Neuronal stem cell (in vitro differentiated cells): ENCODE results near the gene CKLF.

ENCODE experiments used
- DNase-seq: peaks from one replicate; pipeline ENCODE4 v3.0.0-alpha.2; 2013; ENCODE audit warnings: low spot score
- H2AFZ ChIP-seq: one replicate; pipeline ENCODE4 v1.6.1; 2013; ENCODE audit warnings: mild to moderate bottlenecking, low read length, inconsistent platforms
- H2AK5ac ChIP-seq: 2 replicates; pipeline ENCODE4 v1.6.1; 2013; ENCODE audit warnings: low read depth, mild to moderate bottlenecking, inconsistent platforms, low read length, moderate library complexity, mixed read lengths
- H2BK120ac ChIP-seq: 2 replicates; pipeline ENCODE4 v1.6.1; 2013; ENCODE audit warnings: low read depth, mild to moderate bottlenecking, inconsistent platforms, low read length, moderate library complexity, mixed read lengths
- H2BK12ac ChIP-seq: one replicate; pipeline ENCODE4 v1.6.1; 2013; ENCODE audit warnings: low read length, inconsistent platforms
- H2BK15ac ChIP-seq: 2 replicates; pipeline ENCODE4 v1.6.1; 2013; ENCODE audit warnings: mild to moderate bottlenecking, low read length, inconsistent platforms, mixed read lengths
- H2BK5ac ChIP-seq: one replicate; pipeline ENCODE4 v1.6.1; 2013; ENCODE audit warnings: inconsistent platforms, mild to moderate bottlenecking, low read length, moderate library complexity
- H3K14ac ChIP-seq: one replicate; pipeline ENCODE4 v1.6.1; 2013; ENCODE audit warnings: low read length, inconsistent platforms
- H3K18ac ChIP-seq: 2 replicates; pipeline ENCODE4 v1.6.1; 2013; ENCODE audit warnings: low read length, inconsistent platforms
- H3K23ac ChIP-seq: 2 replicates; pipeline ENCODE4 v1.6.1; 2013; ENCODE audit warnings: low read depth, mild to moderate bottlenecking, mixed read lengths, low read length, inconsistent platforms; ENCODE audit not compliant: poor library complexity
- H3K27ac ChIP-seq: replicated peaks from 3 replicates; pipeline ENCODE4 v1.5.1; 2013; ENCODE audit warnings: low read length, inconsistent platforms
- H3K27me3 ChIP-seq, 3 experiments: 2 replicates each; pipeline ENCODE4 v1.6.1; 2013; ENCODE audit warnings: low read length in 3 of 3, mild to moderate bottlenecking in 2 of 3, inconsistent platforms in 1 of 3, low read depth in 1 of 3, mixed read lengths in 1 of 3, moderate library complexity in 1 of 3; ENCODE audit not compliant: control insufficient read depth in 3 of 3, insufficient read depth in 3 of 3
- H3K36me3 ChIP-seq, 2 donors: replicated peaks in 1 of 2; 2 replicates each; pipeline ENCODE4 v1.6.1; 2013; ENCODE audit warnings: low read length in 2 of 2; ENCODE audit not compliant: control insufficient read depth in 2 of 2, insufficient read depth in 2 of 2
- H3K4ac ChIP-seq: 2 replicates; pipeline ENCODE4 v1.6.1; 2013; ENCODE audit warnings: inconsistent platforms, mild to moderate bottlenecking, low read length, moderate library complexity
- H3K4me1 ChIP-seq, 2 donors: 1 replicate in 1 of 2; 2 replicates in 1 of 2; pipeline ENCODE4 v1.6.1; 2013; ENCODE audit warnings: low read length in 2 of 2, low read depth in 1 of 2; ENCODE audit not compliant: control insufficient read depth in 2 of 2, insufficient read depth in 1 of 2
- H3K4me2 ChIP-seq: one replicate; pipeline ENCODE4 v1.6.1; 2013; ENCODE audit warnings: mild to moderate bottlenecking, low read length, inconsistent platforms; ENCODE audit not compliant: insufficient read depth, poor library complexity, severe bottlenecking
- H3K4me3 ChIP-seq, 2 donors: 2 replicates each; pipeline ENCODE4 v1.5.1; 2013; ENCODE audit warnings: low read length in 2 of 2, mild to moderate bottlenecking in 2 of 2, inconsistent platforms in 1 of 2, moderate library complexity in 1 of 2
- H3K79me1 ChIP-seq: one replicate; pipeline ENCODE4 v1.6.1; 2013; ENCODE audit warnings: low read depth, mild to moderate bottlenecking, inconsistent platforms, low read length, moderate library complexity
- H3K9ac ChIP-seq: one replicate; pipeline ENCODE4 v1.6.1; 2013; ENCODE audit warnings: mild to moderate bottlenecking, low read depth, low read length, inconsistent platforms; ENCODE audit not compliant: poor library complexity
- H3K9me3 ChIP-seq, 2 donors: replicated peaks in 1 of 2; 2 replicates each; pipeline versions ENCODE3 to v1.6.1; 2013; ENCODE audit warnings: low read length in 2 of 2, mild to moderate bottlenecking in 2 of 2, inconsistent platforms in 1 of 2, low read depth in 1 of 2, mixed read lengths in 1 of 2, moderate library complexity in 1 of 2; ENCODE audit not compliant: control insufficient read depth in 2 of 2, insufficient read depth in 1 of 2
- H4K8ac ChIP-seq: one replicate; pipeline ENCODE4 v1.6.1; 2013; ENCODE audit warnings: low read depth, mild to moderate bottlenecking, inconsistent platforms, low read length, moderate library complexity
- H4K91ac ChIP-seq: one replicate; pipeline ENCODE4 v1.6.1; 2013; ENCODE audit warnings: low read length, low read depth, mild to moderate bottlenecking, inconsistent platforms; ENCODE audit not compliant: poor library complexity
- WGBS, 2 donors: extraction: QIAGEN DNeasy Blood & Tissue Kit; methylation state at CpG; one replicate each; pipeline ENCODE4 v1.1.7; 2013; ENCODE audit warnings: missing lambda C conversion rate in 2 of 2, mixed read lengths in 1 of 2; ENCODE audit not compliant: insufficient read length in 2 of 2, insufficient replicate concordance in 1 of 2; ENCODE audit errors: extremely low coverage in 2 of 2; 5-methylcytosine and 5-hydroxymethylcytosine counted together

The CKLF gene

DNA sequence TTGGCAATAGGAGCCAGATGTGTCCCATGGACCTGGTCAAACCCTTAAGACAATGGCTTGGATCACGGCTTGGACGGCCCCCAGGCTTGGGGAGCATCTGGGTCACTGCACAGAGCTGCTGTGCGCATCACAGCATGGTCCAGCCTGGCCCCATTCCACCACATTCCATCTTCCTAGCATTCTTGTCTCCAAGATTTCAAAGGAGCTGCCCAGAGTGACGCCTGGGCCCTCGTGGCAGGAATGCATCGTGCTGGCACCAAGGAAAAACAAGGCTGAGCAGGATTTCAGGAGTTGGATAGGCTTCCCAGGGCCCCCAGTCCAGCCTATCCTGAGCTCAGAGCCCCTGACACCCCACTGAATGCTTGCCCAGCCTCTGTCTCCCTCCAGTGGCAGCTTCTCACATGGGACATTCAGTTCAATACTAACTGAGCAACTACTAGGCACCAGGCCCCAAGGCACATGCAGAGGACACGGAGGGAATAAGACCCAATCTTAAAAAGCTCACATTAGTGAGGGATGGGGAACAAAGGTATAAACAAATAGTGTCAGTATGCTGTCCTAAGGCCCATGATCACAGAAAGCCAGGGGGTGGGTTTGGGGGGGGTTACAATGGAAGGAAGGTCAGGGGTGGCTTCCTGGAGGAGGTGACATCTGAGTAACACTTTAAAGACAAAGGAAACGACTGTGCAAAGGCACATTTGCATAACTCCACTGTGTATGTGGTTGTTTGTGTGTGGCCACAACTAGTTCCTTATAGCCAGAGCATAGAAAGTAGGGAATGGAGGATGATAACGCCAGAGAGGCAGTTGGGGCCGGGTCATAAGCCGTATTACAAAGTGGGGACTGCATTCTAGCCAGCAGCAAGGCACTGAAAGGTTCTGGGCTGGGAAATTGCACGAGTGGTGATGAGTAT is 36.5 kb upstream of the CKLF start:
- no peak overlapping the region for H4K91ac ChIP-seq
- peak overlapping the region; percentile 35 for H2BK120ac ChIP-seq
- no peak overlapping the region for H3K4me3 ChIP-seq
- H3K18ac ChIP-seq: peak overlapping the region; percentile 67
- no peak for DNase-seq
- no peak overlapping the region for H4K8ac ChIP-seq
- H2BK15ac ChIP-seq: peak overlapping the region; percentile 32
- no peak overlapping the region for H3K9ac ChIP-seq
- no peak overlapping the region for H3K4me2 ChIP-seq
- H3K79me1 ChIP-seq: no peaks in the 10 kb centered on the region
- WGBS, 2 donors: no CpG with 5 or more reads among the region's 12 CpGs
- H2BK12ac ChIP-seq: no peak overlapping the region
- H3K27me3 ChIP-seq: no peaks in the 10 kb centered on the region
- H3K9me3 ChIP-seq: no peaks in the 10 kb centered on the region
- H3K23ac ChIP-seq: peak overlapping the region; percentile 21
- no peak overlapping the region for H2AFZ ChIP-seq
- H3K36me3 ChIP-seq: peaks cover 0 to 26% of the 10 kb centered on the region in 2 donors
- peaks cover 27 to 33% of the 10 kb centered on the region in 2 donors for H3K4me1 ChIP-seq
- H3K14ac ChIP-seq: peak overlapping the region; percentile 9
- H3K4ac ChIP-seq: peak overlapping the region; percentile 31
- H3K27ac ChIP-seq: no peak overlapping the region
- peak overlapping the region; percentile 38 for H2AK5ac ChIP-seq
- peak overlapping the region; percentile 67 for H2BK5ac ChIP-seq

GRCh38 chr16:66516509-66516807 is 35.9 kb upstream of the CKLF start:
- WGBS, 2 donors: no CpG with 5 or more reads among the region's 8 CpGs
- no peak overlapping the region for H3K4me3 ChIP-seq
- peak overlapping the region; percentile 59 for H3K18ac ChIP-seq
- H3K23ac ChIP-seq: no peak overlapping the region
- peak overlapping the region; percentile 67 for H2BK5ac ChIP-seq
- no peak overlapping the region for H4K91ac ChIP-seq
- peak overlapping the region; percentile 32 for H2BK15ac ChIP-seq
- H3K4me1 ChIP-seq: peaks cover 23 to 32% of the 10 kb centered on the region in 2 donors
- H4K8ac ChIP-seq: no peak overlapping the region
- no peak overlapping the region for H3K27ac ChIP-seq
- no peak overlapping the region for H2BK12ac ChIP-seq
- H3K4me2 ChIP-seq: no peak overlapping the region
- peaks cover 0 to 21% of the 10 kb centered on the region in 2 donors for H3K36me3 ChIP-seq
- H3K27me3 ChIP-seq: no peaks in the 10 kb centered on the region
- H3K79me1 ChIP-seq: no peaks in the 10 kb centered on the region
- peak overlapping the region; percentile 76 for H2AK5ac ChIP-seq
- no peak overlapping the region for H3K9ac ChIP-seq
- no peak overlapping the region for H2BK120ac ChIP-seq
- no peaks in the 10 kb centered on the region for H3K9me3 ChIP-seq
- H2AFZ ChIP-seq: peak overlapping the region; percentile 85
- peak overlapping the region; percentile 78 for H3K14ac ChIP-seq
- H3K4ac ChIP-seq: no peak overlapping the region
- DNase-seq: no peak

DNA sequence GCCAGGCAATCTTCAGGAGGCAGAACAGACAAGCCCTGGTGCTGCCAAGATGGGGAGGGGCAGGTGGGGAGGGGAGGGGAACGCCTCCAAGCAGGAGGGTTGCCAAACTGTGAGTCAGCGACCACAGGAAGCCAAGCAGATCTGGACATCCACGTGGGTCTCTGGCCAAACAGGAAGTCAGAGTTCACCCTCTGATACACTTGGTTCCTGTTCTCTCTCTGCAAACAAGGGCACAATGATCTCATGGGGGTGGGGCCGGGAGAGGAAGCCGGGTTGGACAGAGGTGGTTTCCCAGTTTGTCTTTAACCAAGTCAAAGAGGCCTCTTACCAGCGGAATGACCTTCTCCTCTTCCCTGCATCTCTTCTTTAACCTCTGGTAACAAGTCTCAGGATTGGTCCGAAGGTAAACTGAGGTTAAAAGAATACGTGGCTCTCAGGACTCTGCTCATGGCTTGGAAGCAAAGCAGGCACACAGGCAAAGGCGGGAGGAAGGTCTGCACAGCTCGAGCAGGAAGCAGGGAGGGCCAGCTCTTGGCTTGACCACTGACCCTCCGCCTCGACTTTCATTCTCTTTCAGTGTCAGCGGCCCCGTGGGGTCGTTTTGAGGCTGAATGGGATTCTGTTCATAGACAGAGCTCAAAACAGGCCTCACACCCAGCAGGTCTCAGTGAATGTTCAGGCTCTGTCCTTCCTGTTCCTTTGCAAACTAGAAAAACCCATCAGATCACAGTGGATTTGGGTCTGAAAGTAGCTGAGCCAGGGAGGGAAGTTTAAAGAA is 35.4 kb upstream of the CKLF start:
- peaks cover 0 to 20% of the 10 kb centered on the region in 2 donors for H3K36me3 ChIP-seq
- peak overlapping the region; percentile 78 for H3K14ac ChIP-seq
- no peaks in the 10 kb centered on the region for H3K9me3 ChIP-seq
- H2AFZ ChIP-seq: peak overlapping the region; percentile 85
- peak overlapping the region; percentile 67 for H2BK5ac ChIP-seq
- WGBS, 2 donors: no CpG with 5 or more reads among the region's 15 CpGs
- H3K79me1 ChIP-seq: no peaks in the 10 kb centered on the region
- no peak for DNase-seq
- H4K8ac ChIP-seq: no peak overlapping the region
- no peak overlapping the region for H3K4me2 ChIP-seq
- no peak overlapping the region for H3K23ac ChIP-seq
- no peaks in the 10 kb centered on the region for H3K27me3 ChIP-seq
- H2AK5ac ChIP-seq: peak overlapping the region; percentile 76
- no peak overlapping the region for H4K91ac ChIP-seq
- no peak overlapping the region for H3K27ac ChIP-seq
- H2BK15ac ChIP-seq: peak overlapping the region; percentile 32
- H3K4me3 ChIP-seq: peak overlapping the region in 1 of 2 donors; percentile 31
- no peak overlapping the region for H3K4ac ChIP-seq
- H3K9ac ChIP-seq: no peak overlapping the region
- peaks cover 18 to 27% of the 10 kb centered on the region in 2 donors for H3K4me1 ChIP-seq
- peak overlapping the region; percentile 59 for H3K18ac ChIP-seq
- H2BK12ac ChIP-seq: no peak overlapping the region
- H2BK120ac ChIP-seq: no peak overlapping the region
